Skin of body (tissue), 2 donors: ENCODE results near the gene PIGP. TPM values are rescaled to one million over a fixed set of nuclear protein-coding genes. Genes with fewer than 3 reads are reported as not detected.
"Not testable (repeated sequence)": the region's sequence is repeated elsewhere in the genome, so short reads cannot be mapped to it uniquely, and the experiment has no call there.

ENCODE experiments used
- DNase-seq: peaks from one replicate; lab custom pipeline; 2025; lab: John Stamatoyannopoulos, UW
- total RNA-seq: library from RNA; depleted of rRNA; stranded (reverse); fragments of >200 nt; gene quantifications from one replicate; pipeline ENCODE4 v1.2.3, GENCODE V29; 2014

PIGP gene
- total RNA-seq, 1 donor from 2014 or later = 9.9 TPM

DNA sequence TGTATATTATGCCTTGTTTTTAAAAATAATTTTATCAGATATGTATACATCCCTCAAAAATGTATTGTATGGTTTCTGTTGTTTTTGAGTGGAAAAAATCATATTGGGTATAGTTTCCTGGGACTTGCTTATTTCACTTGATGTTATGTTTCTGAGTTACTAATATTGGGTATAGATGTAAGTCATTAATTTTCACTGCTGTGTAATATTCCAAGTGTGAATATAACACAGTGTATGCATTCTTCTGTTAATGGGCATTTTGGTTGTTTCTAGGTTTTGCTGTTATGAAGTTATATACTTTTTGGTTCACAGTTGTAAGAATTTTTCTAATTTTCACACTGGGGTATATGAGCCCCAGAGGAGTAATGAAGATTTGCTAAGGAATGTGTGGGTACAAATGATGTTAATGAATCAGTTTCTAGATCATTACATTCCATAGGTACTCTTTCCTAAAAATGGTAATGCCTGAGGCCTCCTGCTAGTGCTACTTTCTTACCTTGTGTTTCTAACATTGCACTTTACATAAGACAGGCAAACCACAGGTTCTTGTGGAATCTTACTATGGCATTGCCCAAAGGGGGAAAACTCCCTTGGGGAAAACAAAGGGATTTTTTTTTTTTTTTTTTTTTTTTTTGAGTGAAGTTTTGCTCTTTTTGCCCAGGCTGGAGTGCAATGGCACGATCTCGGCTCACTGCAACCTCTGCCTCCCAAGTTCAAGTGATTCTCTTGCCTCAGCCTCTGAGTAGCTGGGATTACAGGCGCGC is 3.4 kb upstream of the PIGP start:
- DNase-seq = no peak

DNA sequence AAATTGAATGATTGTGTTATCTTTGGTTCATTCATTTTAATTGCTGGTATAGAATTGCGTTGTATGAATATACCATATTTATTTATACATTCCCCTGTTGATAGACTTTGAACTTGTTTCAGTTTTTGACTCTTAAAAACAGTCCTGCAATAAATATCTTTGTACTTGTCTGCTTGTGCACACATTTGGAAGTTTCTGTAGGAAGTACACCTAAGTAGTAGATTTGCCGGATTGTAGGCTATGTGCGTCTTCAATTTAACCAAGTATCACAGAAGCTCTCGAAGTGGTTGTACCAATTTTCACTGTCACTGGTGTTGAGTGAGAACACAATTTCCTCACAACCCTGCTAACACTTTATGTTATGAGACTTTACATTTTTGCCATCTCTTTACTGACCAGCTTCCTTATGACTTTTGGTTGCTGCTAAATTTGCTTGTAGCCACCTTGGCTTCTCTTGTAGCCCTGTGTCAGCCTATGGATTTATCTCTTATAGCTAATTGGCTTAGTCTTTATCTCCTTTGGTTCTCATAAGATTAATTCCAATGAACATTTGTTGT is 2.4 kb upstream of the PIGP start:
- DNase-seq = no peak

DNA sequence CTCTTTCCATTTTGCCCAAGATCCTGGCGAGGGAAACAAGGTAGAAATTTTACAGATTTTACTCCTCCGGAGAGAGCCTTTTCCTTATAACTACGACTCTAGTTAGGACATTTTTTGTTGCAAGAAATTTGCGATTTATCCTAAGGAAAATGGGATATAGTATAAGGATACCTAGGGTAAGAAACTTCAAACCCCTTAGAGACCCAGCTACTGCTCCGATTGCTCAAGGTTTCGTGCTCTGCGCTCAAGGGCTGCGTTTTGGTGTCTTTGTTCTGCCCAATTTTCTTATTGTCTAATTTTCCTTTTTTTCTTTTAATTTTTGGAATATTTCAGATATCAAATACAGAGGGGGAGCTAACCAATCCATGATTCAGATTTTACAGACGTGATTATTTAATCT is 1.7 kb upstream of the PIGP start:
- no peak for DNase-seq

DNA sequence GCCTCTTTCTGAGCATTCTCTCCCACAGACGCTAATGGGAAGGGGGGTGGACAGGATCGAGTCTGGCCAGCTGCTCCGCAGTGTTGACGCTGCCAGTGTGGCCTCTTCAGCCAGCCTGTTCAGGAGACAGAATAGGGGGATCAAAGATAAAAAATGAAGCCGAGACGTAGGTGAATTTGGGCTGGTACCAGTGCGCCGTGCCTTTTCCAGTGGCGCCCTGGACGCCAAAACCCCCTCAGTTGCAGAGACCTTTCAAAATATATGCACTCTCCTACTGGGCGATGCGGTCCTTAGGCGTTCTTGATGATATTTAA is 1.3 kb upstream of the PIGP start:
- no peak for DNase-seq

DNA sequence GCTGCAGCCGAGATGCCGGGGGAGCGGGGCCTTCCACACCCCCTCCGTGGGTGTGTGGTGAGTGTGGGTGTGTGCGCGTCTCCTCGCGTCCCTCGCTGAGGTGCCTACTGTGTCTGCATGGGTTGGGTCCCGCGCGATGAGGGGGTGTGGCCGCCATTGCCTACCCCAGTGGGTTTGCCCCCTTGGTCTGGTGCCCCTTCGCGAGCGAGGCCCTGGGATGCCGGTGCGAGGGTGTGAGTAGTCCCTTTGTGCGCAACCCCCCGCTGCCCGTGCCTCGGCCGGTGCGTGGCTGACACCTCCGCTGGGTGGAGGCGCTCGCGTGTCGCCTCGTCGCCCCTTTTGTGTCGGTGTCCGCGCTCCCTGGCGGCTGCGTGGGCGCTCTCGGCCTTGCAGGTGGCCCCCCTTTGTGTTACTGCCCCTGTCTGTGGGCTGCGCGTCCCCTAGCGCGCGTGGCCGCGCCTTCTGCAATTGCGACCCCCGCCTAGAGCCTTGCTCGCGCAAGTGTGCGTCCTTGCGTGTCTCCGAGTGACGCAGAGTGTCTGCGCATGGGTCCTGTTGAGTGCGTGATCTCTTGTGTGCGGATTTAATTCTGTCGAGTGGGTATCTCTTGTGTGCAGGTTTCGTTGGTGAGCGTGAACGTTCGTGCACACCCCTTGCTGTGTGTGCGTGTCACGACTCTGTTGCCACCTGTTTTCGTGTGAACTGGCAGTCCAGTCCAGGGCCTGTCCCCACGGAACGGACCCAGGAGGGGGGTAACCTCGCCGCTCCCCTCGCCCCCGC is 736 bp upstream of the PIGP start:
- peak; percentile 65 for DNase-seq

DNA sequence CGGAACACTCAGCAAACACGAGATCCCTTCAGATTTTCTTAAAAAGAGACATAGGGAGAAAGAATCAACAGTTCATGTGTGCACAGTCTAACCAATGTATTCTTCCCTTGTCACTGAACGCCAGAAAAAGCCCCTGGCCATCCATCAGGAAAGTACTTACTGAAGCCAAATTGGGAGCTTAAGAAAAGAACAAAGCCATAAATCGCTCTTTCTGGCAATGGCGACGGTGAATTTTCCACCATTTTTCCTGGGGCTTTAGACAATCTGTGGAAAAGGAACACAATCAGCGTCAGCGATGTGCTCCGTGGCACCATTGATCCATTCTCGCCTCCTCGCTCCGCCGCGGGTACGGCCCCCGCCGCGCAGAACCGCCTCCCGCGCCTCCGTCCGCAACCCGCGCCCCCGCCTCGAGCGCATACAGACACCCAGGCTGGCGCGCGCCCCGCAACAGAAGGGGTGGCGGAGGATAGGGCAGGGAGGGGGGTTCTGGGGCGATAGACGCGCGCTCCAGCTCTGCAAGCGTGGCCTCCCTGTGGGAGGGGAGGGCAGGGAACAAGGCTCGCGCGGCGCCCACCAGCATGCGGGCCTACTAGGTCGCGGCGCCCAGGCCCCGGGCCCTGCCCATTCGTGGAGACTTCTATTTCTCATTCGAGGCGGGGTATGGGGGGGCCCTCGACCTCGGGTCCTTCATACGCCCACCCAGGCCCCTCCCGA is 440 bp downstream of the PIGP start:
- peak; percentile 93 for DNase-seq

DNA sequence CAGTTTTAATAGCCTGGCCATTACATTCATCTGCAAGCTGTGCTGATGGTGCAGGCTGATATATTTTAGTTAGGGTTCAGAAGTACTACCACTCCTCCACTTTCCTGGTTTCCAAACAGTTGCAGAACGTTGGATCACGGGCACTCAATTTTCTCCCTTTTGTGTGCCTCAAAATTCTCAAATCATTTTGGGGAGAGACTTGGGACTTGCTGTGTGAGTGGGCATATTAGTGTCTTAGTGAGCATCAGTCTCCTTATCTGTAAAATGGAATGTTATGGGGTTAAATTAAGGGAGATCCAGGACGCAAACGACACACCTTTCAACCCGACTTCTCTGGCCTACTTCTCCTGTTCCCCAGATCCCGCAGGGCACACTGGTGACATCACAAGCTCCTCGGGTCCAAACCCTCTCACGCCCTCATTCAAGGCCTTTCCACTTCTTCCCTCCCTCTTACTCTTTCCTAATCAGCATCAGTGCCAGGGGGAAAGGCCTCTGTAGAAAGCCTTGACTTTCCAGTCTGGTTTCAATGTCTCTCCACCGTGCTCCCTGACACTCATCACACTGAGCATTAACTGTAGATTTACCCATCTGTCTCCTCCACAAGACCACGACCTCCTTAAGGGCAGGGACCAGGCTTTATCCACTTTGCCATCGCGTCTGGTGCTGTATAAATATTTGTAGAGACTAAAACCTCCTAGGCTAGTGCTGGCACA is 1.2 kb downstream of the PIGP start:
- DNase-seq = no peak

DNA sequence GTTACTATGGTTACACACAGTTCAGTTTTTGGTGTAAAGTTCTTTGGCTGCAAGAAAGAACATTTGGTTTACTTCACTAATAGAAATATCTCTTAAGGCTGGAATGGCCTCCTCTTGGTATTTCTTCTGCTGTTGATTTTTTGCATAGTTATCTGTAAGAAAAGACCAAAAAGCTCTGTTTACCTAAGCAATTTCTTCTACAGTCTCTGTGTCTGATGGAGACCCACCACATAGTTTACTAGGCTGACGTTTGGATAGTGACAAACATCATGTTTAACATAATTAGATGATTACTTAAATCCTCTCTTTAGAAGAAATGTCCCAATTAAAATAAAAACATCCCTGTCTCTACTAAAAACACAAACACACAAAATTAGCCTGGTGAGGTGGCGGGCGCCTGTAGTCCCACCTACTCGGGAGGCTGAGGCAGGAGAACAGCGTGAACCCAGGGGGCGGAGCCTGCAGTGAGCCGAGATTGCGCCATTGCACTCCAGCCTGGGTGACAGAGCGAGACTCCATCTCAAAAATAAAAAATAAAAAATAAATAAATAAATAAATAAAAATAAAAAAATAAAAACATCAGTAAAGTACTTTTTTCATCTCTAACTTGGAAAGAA is 7.2 kb downstream of the PIGP start:
- DNase-seq = no peak

DNA sequence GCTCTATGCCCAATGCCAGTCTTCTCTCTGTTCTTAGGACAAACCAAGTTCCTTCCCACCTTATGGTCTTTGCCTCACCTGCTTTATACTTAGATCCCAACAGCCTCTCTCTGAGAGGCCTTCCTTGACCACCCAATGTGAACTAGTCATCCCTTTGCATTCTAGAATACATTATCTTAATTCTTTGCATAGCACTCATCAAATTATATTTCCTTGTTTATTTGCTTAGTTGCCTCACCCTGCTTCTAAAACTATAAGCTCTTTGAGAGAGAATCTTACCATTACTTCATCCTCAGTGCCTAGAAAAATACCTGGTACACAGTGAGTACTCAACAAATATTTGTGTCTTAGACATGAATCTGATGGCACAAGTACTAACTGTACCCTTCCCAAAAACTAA is 8.0 kb downstream of the PIGP start:
- no peak for DNase-seq

DNA sequence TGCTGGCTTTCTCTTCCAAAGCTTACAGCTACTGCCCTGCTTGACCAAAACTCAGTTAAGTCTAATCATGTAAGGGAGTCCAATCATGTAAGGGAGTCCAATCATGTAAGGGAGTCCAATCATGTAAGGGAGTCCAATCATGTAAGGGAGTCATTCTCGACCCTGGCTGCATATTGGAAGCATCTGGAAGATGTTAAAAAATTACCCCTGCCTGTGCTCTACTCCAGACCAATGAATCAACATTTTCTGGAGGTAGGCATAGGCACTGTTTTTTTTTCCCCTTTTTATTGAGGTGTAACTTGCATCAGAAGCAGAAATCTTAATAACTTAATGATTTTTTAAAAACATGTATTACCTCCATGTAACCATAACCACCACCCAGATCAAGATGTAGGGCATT is 9.4 kb downstream of the PIGP start:
- no peak for DNase-seq

DNA sequence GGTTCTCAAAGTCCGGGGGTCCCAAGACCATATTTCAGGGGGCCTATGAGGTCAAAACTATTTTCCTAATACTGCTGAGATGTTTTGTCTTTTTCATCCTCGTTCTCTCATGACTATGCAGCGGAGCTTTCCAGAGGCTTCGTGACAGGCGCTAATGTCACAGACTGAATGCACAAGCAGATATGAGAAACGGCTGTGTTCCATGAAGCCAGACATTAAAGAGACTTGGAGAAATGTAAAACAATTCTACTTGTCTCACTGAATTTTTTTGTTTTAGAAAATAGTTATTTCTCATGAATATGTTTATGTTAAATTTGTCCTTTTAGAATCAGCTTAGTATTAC is 10.3 kb downstream of the PIGP start:
- no peak for DNase-seq

DNA sequence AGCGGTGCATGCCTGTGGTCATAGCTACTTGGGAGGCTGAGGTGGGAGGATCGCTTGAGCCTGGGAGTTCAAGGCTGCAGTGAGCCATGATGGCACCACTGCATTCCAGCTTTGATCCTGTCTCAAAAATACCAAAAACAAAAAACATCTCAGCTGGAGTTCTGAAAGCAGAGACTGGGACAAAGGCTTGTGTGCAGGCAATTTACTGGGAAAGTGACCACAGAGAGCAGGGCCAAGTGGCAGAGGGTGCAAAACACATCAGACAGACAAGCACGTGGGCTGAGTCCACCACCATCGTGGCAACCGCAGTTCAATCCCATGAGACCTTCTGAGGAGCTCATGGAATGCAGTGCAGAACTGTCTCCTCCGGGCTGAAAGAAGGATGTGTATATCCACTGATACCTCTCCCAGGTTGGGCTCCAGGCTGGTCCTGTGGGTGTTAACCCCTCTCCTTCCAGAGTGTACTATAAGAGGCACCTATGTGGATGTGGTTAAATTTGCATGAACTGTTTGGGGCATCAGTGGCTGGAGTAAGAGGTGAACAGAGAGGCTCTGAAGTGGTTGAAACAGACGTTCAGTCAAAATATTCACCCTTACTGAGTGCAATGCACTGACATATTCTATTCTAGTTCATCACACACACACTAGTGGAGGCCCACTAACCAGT is 10.8 kb downstream of the PIGP start:
- no peak for DNase-seq

DNA sequence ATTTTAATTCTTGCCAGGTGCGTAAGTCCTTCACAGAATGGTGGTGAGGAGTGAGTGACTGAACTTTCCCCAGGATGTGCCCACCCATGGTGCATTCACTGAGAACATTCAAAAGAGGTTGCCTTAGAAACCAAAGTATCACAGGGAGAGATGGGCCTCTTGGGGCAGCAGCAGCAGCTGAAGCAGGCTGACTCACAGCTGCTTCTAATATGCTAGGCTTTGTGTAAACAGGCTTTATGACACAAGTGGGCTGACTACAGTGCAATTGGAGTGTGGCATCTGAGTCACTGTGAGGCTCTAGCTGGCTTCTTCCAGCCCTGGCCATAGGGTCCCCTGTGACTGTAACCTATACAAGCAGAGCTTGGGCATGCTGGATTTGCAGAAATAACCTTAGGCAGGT is 12.6 kb downstream of the PIGP start:
- peak; percentile 95 for DNase-seq

DNA sequence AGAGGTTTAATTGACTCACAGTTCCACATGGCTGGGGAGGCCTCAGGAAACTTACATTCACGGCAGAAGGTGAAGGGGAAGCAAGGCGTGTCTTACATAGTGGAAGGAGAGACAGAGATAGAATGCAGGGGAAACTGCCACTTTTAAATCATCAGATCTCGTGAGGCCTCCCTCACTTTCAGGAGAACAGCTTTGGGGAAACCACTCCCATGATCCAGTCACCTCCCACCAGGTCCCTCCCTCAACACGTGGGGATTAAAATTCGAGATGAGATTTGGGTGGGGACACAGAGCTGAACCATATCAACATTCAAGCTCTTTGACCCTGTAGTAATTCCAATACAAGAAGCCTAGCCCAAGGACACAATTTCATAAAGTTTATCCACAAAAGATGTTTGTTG is 13.7 kb downstream of the PIGP start:
- DNase-seq = no peak

DNA sequence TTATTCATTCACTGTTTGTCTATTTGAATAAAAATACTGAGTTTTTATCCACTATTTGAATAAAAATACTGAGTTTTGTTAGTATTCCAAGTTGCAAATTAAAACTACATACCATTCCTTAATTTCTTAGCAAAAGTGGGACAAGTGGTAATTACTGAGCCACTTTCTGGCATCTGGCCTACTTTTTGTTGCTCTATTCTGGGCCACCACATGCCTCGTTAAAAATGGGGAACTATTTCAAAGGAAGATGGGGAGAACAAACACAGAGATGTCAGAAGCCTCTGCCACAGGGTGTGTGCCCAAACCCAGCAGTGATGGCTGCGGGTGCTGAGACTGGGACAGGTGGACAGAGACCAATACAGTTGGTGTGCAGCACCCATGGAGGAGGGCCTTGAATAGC is 14.6 kb downstream of the PIGP start:
- DNase-seq = no peak

DNA sequence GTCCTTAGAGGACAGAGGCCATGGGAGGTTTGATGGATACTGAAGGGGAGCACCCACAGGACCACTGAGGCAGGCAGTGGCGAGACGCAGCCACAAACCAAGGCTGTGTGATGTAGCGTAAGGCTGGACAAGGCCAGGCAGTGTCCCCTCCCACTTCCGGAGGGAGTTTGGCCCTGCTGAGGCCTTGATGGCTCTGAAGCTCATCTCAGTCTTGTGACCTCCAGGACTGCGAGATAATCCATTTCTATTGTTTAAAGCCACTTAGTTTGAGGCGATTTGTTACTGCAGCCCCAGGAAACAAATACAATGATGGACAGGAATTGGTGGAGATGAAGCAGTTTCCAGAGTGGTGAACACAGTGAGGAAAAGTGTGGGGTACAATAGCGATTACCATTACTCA is 15.3 kb downstream of the PIGP start:
- DNase-seq = no peak

DNA sequence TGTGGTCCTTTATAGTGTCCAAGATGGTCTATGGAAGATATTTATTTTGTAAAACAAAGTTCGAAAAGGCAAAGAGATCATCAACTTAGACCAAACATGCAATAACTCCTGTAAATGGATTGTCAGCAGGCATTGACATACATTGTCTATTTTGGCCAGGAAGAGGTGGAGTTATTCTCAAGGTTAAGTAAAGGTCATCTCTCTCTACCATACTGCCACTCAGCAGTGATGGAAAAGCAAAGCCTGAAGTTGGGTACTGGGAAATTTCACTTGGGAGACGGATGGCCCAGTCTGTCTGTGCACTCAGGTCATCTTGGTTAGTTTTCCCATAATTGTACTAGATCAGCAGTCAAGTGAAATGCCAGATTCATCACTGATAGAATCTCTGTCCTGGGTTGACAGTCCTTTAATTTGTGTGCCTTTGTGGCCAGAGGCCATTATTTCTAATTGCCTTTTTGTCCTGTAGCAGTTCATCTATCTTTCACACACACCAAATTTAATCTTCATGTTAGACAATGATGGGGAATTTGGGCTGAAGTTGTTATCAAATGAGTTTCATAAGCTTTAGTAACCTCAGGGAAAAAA is 17.5 kb downstream of the PIGP start:
- no peak for DNase-seq

DNA sequence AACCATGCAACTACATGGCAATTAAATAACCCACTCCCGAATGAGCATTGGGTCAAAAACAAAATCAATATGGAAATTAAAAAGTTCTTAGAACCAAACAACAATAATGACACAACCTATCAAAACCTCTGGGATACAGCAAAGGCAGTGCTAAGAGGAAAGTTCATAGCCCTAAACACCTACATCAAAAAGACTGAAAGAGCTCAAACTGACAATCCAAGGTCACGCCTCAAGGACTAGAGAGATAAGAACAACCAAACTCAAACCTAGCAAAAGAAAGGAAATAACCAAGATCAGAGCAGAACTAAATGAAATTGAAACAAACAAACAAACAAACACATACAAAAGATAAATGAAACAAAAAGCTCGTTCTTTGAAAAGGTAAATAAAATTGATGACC is 23.1 kb downstream of the PIGP start:
- DNase-seq = not testable (repeated sequence)

DNA sequence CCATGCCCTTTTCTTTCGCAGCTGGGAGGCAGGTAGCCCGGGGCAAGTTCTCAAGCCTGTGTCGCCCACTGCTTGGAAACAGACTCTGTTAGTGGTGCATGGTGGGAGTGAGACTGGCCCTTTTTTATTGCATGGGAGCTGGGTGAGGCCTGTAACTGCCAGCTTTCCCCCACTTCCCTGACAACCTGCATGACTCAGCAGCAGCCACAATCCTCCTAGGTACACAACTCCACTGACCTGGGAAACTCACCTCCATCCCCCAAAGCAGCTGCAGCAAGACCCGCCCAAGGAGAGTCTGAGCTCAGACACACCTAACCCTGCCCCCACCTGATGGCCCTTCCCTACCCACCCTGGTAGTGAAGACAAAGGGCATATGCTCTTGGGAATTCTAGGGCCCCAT is 25.8 kb downstream of the PIGP start:
- no peak for DNase-seq

DNA sequence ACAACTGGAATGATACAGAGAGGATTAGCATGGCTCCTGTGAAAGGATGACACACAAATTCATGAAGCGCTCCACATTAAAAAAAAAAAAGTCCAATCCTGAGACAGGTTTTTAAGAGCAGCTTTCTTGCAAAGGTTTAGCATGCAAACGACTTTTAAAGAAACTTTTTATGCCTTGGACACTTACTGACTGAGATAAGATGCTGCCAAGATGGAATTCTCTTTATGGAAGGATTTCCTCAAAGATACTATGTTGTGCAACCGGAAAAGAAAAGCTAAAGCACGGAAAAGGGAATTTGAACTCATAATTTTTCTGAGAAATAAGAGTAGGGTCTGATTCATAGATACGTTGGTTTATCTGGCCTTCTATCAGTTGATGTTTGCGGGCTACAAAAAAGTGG is 27.3 kb downstream of the PIGP start:
- DNase-seq = no peak
